ENCODE results near the gene PTGER2. TPM values are rescaled to one million over a fixed set of nuclear protein-coding genes. Genes with fewer than 3 reads are reported as not detected.

Gene PTGER2
- total RNA-seq, 4 donors from 2014 or later = 1.1 to 9.4 (median 4.9) TPM

GRCh38 chr14:52329678-52330369 lies 15.7 kb downstream of the PTGER2 start:
- no peak overlapping the region for H3K27ac ChIP-seq
- in situ Hi-C loops (cut with MboI; ENCODE audit: low pct_ligation_motif_present in 1 of 4, low pct_unique_long_range_greater_than_20kb in 1 of 4, low sequenced_read_pairs in 3 of 4) (no loop called here), intact Hi-C loops (cut with DNase I; ENCODE audit: low total_unique reads) (no loop called here)
- no peaks in the 10 kb centered on the region for H3K36me3 ChIP-seq
- 61 to 85% methylated on average over 4 to 6 of the region's 6 CpGs for WGBS, 2 donors (ENCODE audit: low coverage in 1 of 2)
- H3K9me3 ChIP-seq = no peaks in the 10 kb centered on the region
- no peak overlapping the region for H3K4me3 ChIP-seq
- no peaks in the 10 kb centered on the region for H3K27me3 ChIP-seq
- no peak for DNase-seq
- TF ChIP-seq EP300 (IDR thresholded peaks at IDR 0.05; ENCODE audit: low read depth) (no peak), CTCF (IDR thresholded peaks at IDR 0.05) (no peak), POLR2A (IDR thresholded peaks at IDR 0.05) (no peak), POLR2AphosphoS5 (IDR thresholded peaks at IDR 0.05) (no peak)
- peaks cover 0 to 35% (median 7%) of the 10 kb centered on the region in 4 donors for H3K4me1 ChIP-seq

- no peaks in the 10 kb centered on the region for H3K9me3 ChIP-seq
- H3K27me3 ChIP-seq = no peaks in the 10 kb centered on the region
- H3K27ac ChIP-seq = no peak overlapping the region
- 76 to 85% methylated on average over 3 of the region's 3 CpGs for WGBS, 2 donors (ENCODE audit: low coverage in 1 of 2)
- no peak for DNase-seq
- no peaks in the 10 kb centered on the region for H3K36me3 ChIP-seq
- peaks cover 0 to 15% (median 2%) of the 10 kb centered on the region in 4 donors for H3K4me1 ChIP-seq
- H3K4me3 ChIP-seq = no peak overlapping the region
- TF ChIP-seq POLR2AphosphoS5 (IDR thresholded peaks at IDR 0.05) (no peak), CTCF (IDR thresholded peaks at IDR 0.05) (no peak)
- in situ Hi-C loops (cut with MboI; ENCODE audit: low pct_ligation_motif_present in 1 of 4, low pct_unique_long_range_greater_than_20kb in 1 of 4, low sequenced_read_pairs in 3 of 4) = no loop called here
- intact Hi-C loops (cut with DNase I; ENCODE audit: low total_unique reads) = no loop called here
Measured at GRCh38 chr14:52332269-52332668, 18.2 kb downstream of the PTGER2 start.

- H3K9me3 ChIP-seq = no peaks in the 10 kb centered on the region
- TF ChIP-seq POLR2A (IDR thresholded peaks at IDR 0.05) (no peak), POLR2AphosphoS5 (IDR thresholded peaks at IDR 0.05) (no peak), EP300 (IDR thresholded peaks at IDR 0.05; ENCODE audit: low read depth) (no peak), CTCF (IDR thresholded peaks at IDR 0.05) (no peak)
- H3K4me1 ChIP-seq = peaks cover 0 to 9% (median 2%) of the 10 kb centered on the region in 4 donors
- H3K27me3 ChIP-seq = no peaks in the 10 kb centered on the region
- WGBS, 2 donors (ENCODE audit: low coverage in 1 of 2) = 68 to 87% methylated on average over 4 to 5 of the region's 5 CpGs
- no peak overlapping the region for H3K27ac ChIP-seq
- intact Hi-C loops (cut with DNase I; ENCODE audit: low total_unique reads) = no loop called here
- no peak for DNase-seq
- in situ Hi-C loops (cut with MboI; ENCODE audit: low pct_ligation_motif_present in 1 of 4, low pct_unique_long_range_greater_than_20kb in 1 of 4, low sequenced_read_pairs in 3 of 4) = no loop called here
- no peaks in the 10 kb centered on the region for H3K36me3 ChIP-seq
- no peak overlapping the region for H3K4me3 ChIP-seq
Measured at GRCh38 chr14:52333108-52333507, 19.0 kb downstream of the PTGER2 start.

- 74% methylated on average over 7 to 8 of the region's 8 CpGs for WGBS, 2 donors (ENCODE audit: low coverage in 1 of 2)
- intact Hi-C loops (cut with DNase I; ENCODE audit: low total_unique reads) = no loop called here
- H3K4me3 ChIP-seq = no peak overlapping the region
- H3K36me3 ChIP-seq = no peaks in the 10 kb centered on the region
- in situ Hi-C loops (cut with MboI; ENCODE audit: low pct_ligation_motif_present in 1 of 4, low pct_unique_long_range_greater_than_20kb in 1 of 4, low sequenced_read_pairs in 3 of 4) = no loop called here
- H3K27ac ChIP-seq = no peak overlapping the region
- TF ChIP-seq POLR2A (IDR thresholded peaks at IDR 0.05) = no peak
- TF ChIP-seq EP300 (IDR thresholded peaks at IDR 0.05; ENCODE audit: low read depth) = no peak
- TF ChIP-seq CTCF (IDR thresholded peaks at IDR 0.05) = no peak
- no peak for TF ChIP-seq POLR2AphosphoS5 (IDR thresholded peaks at IDR 0.05)
- H3K4me1 ChIP-seq = peaks cover 0 to 13% (median 2%) of the 10 kb centered on the region in 4 donors
- H3K27me3 ChIP-seq = no peaks in the 10 kb centered on the region
- DNase-seq = no peak
- H3K9me3 ChIP-seq = no peaks in the 10 kb centered on the region
Measured at GRCh38 chr14:52333823-52334657, 19.9 kb downstream of the PTGER2 start.
